A549 (cell line): Measurements from ENCODE around the gene CDH4. TPM values are rescaled to one million over a fixed set of nuclear protein-coding genes. Genes with fewer than 3 reads are reported as not detected.

ENCODE experiments used
- ATAC-seq, 2 experiments: fragments of 200-7000 bp in 1 of 2; fragments of >200 bp in 1 of 2; cut with Nextera tagmentation in 1 of 2; cut with Tn5 transposase in 1 of 2; 3 replicates each; pipeline versions ENCODE4 v1.8.0 to v1.9.1; 2018 to 2020; ENCODE audit warnings: mild to moderate bottlenecking in 1 of 2, moderate library complexity in 1 of 2
- CTCF ChIA-PET: fragments of 300-600 bp; sonication (Branson Sonifier 250); formaldehyde crosslinking; extraction: SDS; loops from one replicate; lab custom pipeline; 2021; ENCODE audit warnings: antibody characterized with exemption, inconsistent platforms; lab: Yijun Ruan, JAX
- POLR2A ChIA-PET: fragments of 350-600 bp; formaldehyde crosslinking; extraction: SDS; loops from one replicate; lab custom pipeline; 2021; ENCODE audit warnings: antibody characterized with exemption, inconsistent platforms; lab: Yijun Ruan, JAX
- DNase-seq, 2 experiments: peaks; one replicate each; pipeline versions ENCODE4 v3.0.0 to v3.0.0-alpha.2; 2011 to 2016; ENCODE audit warnings: low read depth in 1 of 2, low spot score in 1 of 2
- FAIRE-seq: peaks from 2 replicates; lab custom pipeline; 2011; peaks lifted over from hg19 to GRCh38; lab: Jason Lieb, UNC
- H3K27ac ChIP-seq, 2 experiments: fragments of >200 bp; sonication (Bioruptor Twin); formaldehyde crosslinking; 3 replicates each; pipeline ENCODE4 v1.5.1; 2016 to 2017
- H3K4me1 ChIP-seq: fragments of >200 bp; sonication (Bioruptor Twin); formaldehyde crosslinking; 3 replicates; pipeline ENCODE4 v1.6.1; 2016
- H3K4me2 ChIP-seq: fragments of >200 bp; sonication (Bioruptor Twin); formaldehyde crosslinking; 3 replicates; pipeline ENCODE4 v1.6.1; 2016
- H3K4me3 ChIP-seq: fragments of >200 bp; sonication (Bioruptor Twin); formaldehyde crosslinking; 3 replicates; pipeline ENCODE4 v1.5.1; 2016
- H3K9me3 ChIP-seq: fragments of >200 bp; sonication (Bioruptor Twin); formaldehyde crosslinking; 3 replicates; pipeline ENCODE4 v1.6.1; 2016
- ATOH8 ChIP-seq: fragments of 250-450 bp; sonication (Bioruptor Pico); IDR thresholded peaks from 2 replicates; pipeline ENCODE4 v1.5.0; 2020; ENCODE audit warnings: low read depth, mild to moderate bottlenecking, moderate library complexity
- BHLHE40 ChIP-seq: IDR thresholded peaks from 2 replicates; pipeline ENCODE4 v1.6.1; 2012; ENCODE audit warnings: low read depth, low read length, inconsistent platforms
- CBX8 ChIP-seq: fragments of 200-600 bp; sonication (generic); IDR thresholded peaks from 2 replicates; pipeline ENCODE4 v1.6.1; 2016
- CHD2 ChIP-seq: fragments of 150-350 bp; IDR thresholded peaks from 2 replicates; pipeline ENCODE4 v1.6.1; 2014; ENCODE audit warnings: low read length; ENCODE audit not compliant: partially characterized antibody
- CHD4 ChIP-seq: fragments of 200-600 bp; sonication (generic); IDR thresholded peaks from 2 replicates; pipeline ENCODE4 v1.6.1; 2016; ENCODE audit warnings: antibody characterized with exemption, mild to moderate bottlenecking, borderline replicate concordance
- FOSB ChIP-seq: fragments of 250-450 bp; sonication (Bioruptor Pico); IDR thresholded peaks from 2 replicates; pipeline ENCODE4 v1.5.0; 2020; ENCODE audit warnings: mild to moderate bottlenecking, moderate library complexity
- FOSL2 ChIP-seq, 2 experiments: fragments of 450-650 bp in 1 of 2; fragments of >200 bp in 1 of 2; sonication (Bioruptor Twin) in 1 of 2; formaldehyde crosslinking; IDR thresholded peaks; 2 replicates each; pipeline versions ENCODE4 v1.5.0 to v1.6.1; 2016 to 2020; ENCODE audit warnings: mild to moderate bottlenecking in 1 of 2, moderate library complexity in 1 of 2
- GATA3 ChIP-seq: IDR thresholded peaks from 2 replicates; pipeline ENCODE4 v1.6.1; 2012; ENCODE audit warnings: borderline replicate concordance
- HDAC2 ChIP-seq: fragments of 200-600 bp; sonication (generic); IDR thresholded peaks from 2 replicates; pipeline ENCODE4 v1.6.1; 2016
- HEYL ChIP-seq: fragments of 250-450 bp; sonication (Bioruptor Pico); IDR thresholded peaks from 2 replicates; pipeline ENCODE4 v1.8.0; 2021; ENCODE audit warnings: mild to moderate bottlenecking, moderate library complexity
- HOXB13 ChIP-seq: fragments of 250-450 bp; sonication (Bioruptor Pico); IDR thresholded peaks from 2 replicates; pipeline ENCODE4 v1.5.0; 2020; ENCODE audit warnings: low read depth, mild to moderate bottlenecking, moderate library complexity
- JUNB ChIP-seq: fragments of >200 bp; sonication (Bioruptor Twin); formaldehyde crosslinking; IDR thresholded peaks from 2 replicates; pipeline ENCODE4 v1.6.1; 2016
- KDM5A ChIP-seq: fragments of 200-600 bp; sonication (generic); IDR thresholded peaks from 2 replicates; pipeline ENCODE4 v1.6.1; 2016; ENCODE audit warnings: antibody characterized with exemption, mild to moderate bottlenecking
- MAZ ChIP-seq: fragments of 150-350 bp; IDR thresholded peaks from 2 replicates; pipeline ENCODE4 v1.6.1; 2014; ENCODE audit warnings: antibody characterized with exemption, low read depth, low read length, borderline replicate concordance
- POLR2A ChIP-seq: IDR thresholded peaks from 2 replicates; pipeline ENCODE4 v1.6.1; 2012; ENCODE audit warnings: mild to moderate bottlenecking, low read length
- POLR2AphosphoS2 ChIP-seq: conservative IDR thresholded peaks from 2 replicates; pipeline ENCODE4 v1.6.1; 2012; ENCODE audit warnings: low read length, improper control_type of control experiment, inconsistent platforms
- RCOR1 ChIP-seq: fragments of 150-350 bp; IDR thresholded peaks from 2 replicates; pipeline ENCODE4 v1.6.1; 2014; ENCODE audit warnings: antibody characterized with exemption, low read length, low read depth
- RFX5 ChIP-seq: fragments of 450-650 bp; IDR thresholded peaks from 2 replicates; pipeline ENCODE4 v1.7.1; 2014; ENCODE audit warnings: antibody characterized with exemption, mild to moderate bottlenecking, moderate library complexity
- SMC3 ChIP-seq: fragments of >200 bp; sonication (Bioruptor Twin); formaldehyde crosslinking; IDR thresholded peaks from 3 replicates; pipeline ENCODE4 v1.6.1; 2018; ENCODE audit warnings: inconsistent platforms
- ZC3H11A ChIP-seq: fragments of 450-650 bp; IDR thresholded peaks from 2 replicates; pipeline ENCODE4 v1.6.1; 2014; ENCODE audit warnings: antibody characterized with exemption, mild to moderate bottlenecking
- ZFP36 ChIP-seq: fragments of 450-650 bp; IDR thresholded peaks from 2 replicates; pipeline ENCODE4 v1.6.1; 2014; ENCODE audit warnings: borderline replicate concordance; ENCODE audit not compliant: partially characterized antibody
- ZNF302 ChIP-seq: fragments of 250-450 bp; sonication (Bioruptor Pico); IDR thresholded peaks from 2 replicates; pipeline ENCODE4 v1.9.0; 2021; ENCODE audit warnings: inconsistent platforms, mild to moderate bottlenecking, moderate library complexity
- ZSCAN20 ChIP-seq: fragments of 250-450 bp; sonication (Bioruptor Pico); IDR thresholded peaks from 2 replicates; pipeline ENCODE4 v1.8.0; 2022; ENCODE audit warnings: mild to moderate bottlenecking, moderate library complexity
- WGBS: methylation state at CpG from one replicate; pipeline ENCODE4 v1.1.6; 2017; ENCODE audit errors: missing lambda C conversion rate; 5-methylcytosine and 5-hydroxymethylcytosine counted together
- polyA plus RNA-seq, 4 experiments: library from polyadenylated mRNA; depleted of rRNA in 3 of 4; stranded (reverse); fragments of >200 nt; fragmentation: RNase III in 1 of 4; extraction: RNeasy Plus Mini Kit Qiagen cat#74134 plus additional on column Dnase treatment in 1 of 4; gene quantifications; 2 replicates in 3 of 4; 3 replicates in 1 of 4; pipeline ENCODE4 v1.2.3, GENCODE V29; 2011 to 2017
- TF ChIP-seq, protein P1 (sequence below): IDR thresholded peaks from 2 replicates; pipeline ENCODE4 v1.6.1; 2012
- TF ChIP-seq, protein P2 (sequence below): IDR thresholded peaks from 2 replicates; pipeline ENCODE4 v1.6.1; 2012; ENCODE audit warnings: low read depth, borderline replicate concordance
- TF ChIP-seq, protein P3 (sequence below): fragments of >200 bp; sonication (Bioruptor Twin); formaldehyde crosslinking; IDR thresholded peaks from 2 replicates; pipeline ENCODE4 v1.6.1; 2016
- TF ChIP-seq, protein P4 (sequence below): fragments of 200-600 bp; sonication (generic); IDR thresholded peaks from 2 replicates; pipeline ENCODE4 v1.6.1; 2016; ENCODE audit warnings: antibody characterized with exemption, mild to moderate bottlenecking, moderate library complexity

The CDH4 gene
- polyA plus RNA-seq, 2 of the 4 experiments (the other 2 are of a cell fraction), result 3.4 to 10.3 TPM

- no peaks in the 10 kb centered on the region for H3K4me1 ChIP-seq
- TF ChIP-seq POLR2AphosphoS2 (no peak), GATA3 (no peak), ZSCAN20 (CRISPR knock-in tag) (no peak)
- TF ChIP-seq, all 56 proteins: peak for 0
- no peak for FAIRE-seq
- ChIA-PET CTCF (no interaction called here), POLR2A (no interaction called here)
- Histone ChIP-seq H3K4me3 (no peak overlapping the region), H3K9me3 (no peaks in the 10 kb centered on the region), H3K27ac (no peak overlapping the region), H3K4me2 (no peak overlapping the region)
- no peak for DNase-seq
- 88% methylated on average over 13 of the region's 13 CpGs for WGBS
- ATAC-seq, result no peak
Observed at GRCh38 chr20:61661583-61661982, 409.5 kb downstream of the CDH4 start.

DNA sequence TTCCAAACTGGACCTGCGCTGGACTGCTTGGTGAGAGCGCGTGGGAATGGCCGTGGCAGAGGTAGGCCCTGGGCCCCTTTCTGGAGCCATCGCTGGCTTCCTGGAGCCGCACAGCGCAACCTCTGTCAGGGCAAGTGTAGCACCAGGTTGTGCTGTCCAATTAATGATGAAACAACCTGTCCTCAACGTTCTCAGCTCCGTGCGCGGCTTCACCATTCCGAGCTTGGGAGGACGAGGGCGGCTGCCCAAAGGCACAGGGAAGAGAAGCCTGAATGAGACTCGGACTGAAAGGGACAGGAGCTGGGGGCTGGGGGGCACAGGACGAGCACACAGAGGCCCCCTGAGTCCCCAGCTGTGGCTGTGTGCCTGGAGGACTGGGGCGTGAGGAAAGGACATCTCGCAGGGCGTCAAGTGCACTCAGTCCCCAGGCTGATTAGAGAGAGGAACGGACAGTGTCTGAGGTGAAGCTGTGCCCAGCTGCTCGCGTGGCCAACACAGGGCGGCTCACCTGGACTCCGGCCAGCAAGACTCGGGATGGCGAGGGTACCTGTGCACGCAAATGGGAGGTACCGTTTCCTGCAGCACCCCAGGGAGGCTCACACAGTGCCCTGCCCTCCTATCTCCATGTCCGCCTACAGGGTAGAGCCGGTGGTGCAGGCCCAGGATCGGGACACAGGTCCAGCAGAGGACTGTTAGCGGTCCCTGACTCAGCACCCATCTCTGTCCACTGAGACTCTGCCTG lies 410.3 kb downstream of the CDH4 start:
- Histone ChIP-seq H3K4me1 (no peaks in the 10 kb centered on the region), H3K4me2 (no peak overlapping the region), H3K9me3 (no peaks in the 10 kb centered on the region), H3K27ac (no peak overlapping the region), H3K4me3 (no peak overlapping the region)
- ATAC-seq (peak; percentile 52 to 88; a peak in 4 of 6 replicates), DNase-seq (peak in 1 of 2 experiments; percentile 29), FAIRE-seq (no peak)
- WGBS, result 77% methylated on average over 30 of the region's 32 CpGs
- no peak for TF ChIP-seq ZFP36
- no peak for TF ChIP-seq HDAC2
- TF ChIP-seq, protein P1, sequence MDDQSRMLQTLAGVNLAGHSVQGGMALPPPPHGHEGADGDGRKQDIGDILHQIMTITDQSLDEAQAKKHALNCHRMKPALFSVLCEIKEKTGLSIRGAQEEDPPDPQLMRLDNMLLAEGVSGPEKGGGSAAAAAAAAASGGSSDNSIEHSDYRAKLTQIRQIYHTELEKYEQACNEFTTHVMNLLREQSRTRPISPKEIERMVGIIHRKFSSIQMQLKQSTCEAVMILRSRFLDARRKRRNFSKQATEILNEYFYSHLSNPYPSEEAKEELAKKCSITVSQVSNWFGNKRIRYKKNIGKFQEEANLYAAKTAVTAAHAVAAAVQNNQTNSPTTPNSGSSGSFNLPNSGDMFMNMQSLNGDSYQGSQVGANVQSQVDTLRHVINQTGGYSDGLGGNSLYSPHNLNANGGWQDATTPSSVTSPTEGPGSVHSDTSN, result no peak
- TF ChIP-seq ZNF302 (CRISPR knock-in tag), result no peak
- TF ChIP-seq FOSL2 (IDR thresholded peaks at IDR 0.05), result no peak
- no peak for TF ChIP-seq FOSL2 (CRISPR knock-in tag; IDR thresholded peaks at IDR 0.05)
- no peak for TF ChIP-seq BHLHE40
- TF ChIP-seq, protein P2, sequence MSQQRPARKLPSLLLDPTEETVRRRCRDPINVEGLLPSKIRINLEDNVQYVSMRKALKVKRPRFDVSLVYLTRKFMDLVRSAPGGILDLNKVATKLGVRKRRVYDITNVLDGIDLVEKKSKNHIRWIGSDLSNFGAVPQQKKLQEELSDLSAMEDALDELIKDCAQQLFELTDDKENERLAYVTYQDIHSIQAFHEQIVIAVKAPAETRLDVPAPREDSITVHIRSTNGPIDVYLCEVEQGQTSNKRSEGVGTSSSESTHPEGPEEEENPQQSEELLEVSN, result no peak
- no peak for TF ChIP-seq SMC3
- no peak for TF ChIP-seq CHD4
- no peak for TF ChIP-seq RFX5
- TF ChIP-seq ZC3H11A, result no peak
- no peak for TF ChIP-seq MAZ
- CTCF ChIA-PET, result interaction anchor here (0.8 kb wide), 1 partner anchor 18 kb away, joined by 3 read pairs; no protein-coding TSS in a partner anchor
- POLR2A ChIA-PET, result no interaction called here

GRCh38 chr20:61662968-61663331 lies 410.9 kb downstream of the CDH4 start:
- CTCF ChIA-PET, result interaction anchor here (0.8 kb wide), 1 partner anchor 17 kb away, joined by 3 read pairs; no protein-coding TSS in a partner anchor
- Histone ChIP-seq H3K27ac (no peak overlapping the region), H3K4me1 (no peaks in the 10 kb centered on the region), H3K9me3 (no peaks in the 10 kb centered on the region), H3K4me2 (no peak overlapping the region)
- no peak for DNase-seq
- 88% methylated on average over 12 of the region's 13 CpGs for WGBS
- TF ChIP-seq KDM5A (no peak), JUNB (no peak), FOSB (CRISPR knock-in tag) (no peak), HOXB13 (CRISPR knock-in tag) (no peak), CHD2 (no peak), CBX8 (no peak), CHD4 (no peak), RCOR1 (no peak), ATOH8 (CRISPR knock-in tag) (no peak), ZC3H11A (no peak), POLR2A (no peak), HEYL (no peak)
- TF ChIP-seq, protein P3, sequence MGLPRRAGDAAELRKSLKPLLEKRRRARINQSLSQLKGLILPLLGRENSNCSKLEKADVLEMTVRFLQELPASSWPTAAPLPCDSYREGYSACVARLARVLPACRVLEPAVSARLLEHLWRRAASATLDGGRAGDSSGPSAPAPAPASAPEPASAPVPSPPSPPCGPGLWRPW, result no peak
- TF ChIP-seq, protein P4, sequence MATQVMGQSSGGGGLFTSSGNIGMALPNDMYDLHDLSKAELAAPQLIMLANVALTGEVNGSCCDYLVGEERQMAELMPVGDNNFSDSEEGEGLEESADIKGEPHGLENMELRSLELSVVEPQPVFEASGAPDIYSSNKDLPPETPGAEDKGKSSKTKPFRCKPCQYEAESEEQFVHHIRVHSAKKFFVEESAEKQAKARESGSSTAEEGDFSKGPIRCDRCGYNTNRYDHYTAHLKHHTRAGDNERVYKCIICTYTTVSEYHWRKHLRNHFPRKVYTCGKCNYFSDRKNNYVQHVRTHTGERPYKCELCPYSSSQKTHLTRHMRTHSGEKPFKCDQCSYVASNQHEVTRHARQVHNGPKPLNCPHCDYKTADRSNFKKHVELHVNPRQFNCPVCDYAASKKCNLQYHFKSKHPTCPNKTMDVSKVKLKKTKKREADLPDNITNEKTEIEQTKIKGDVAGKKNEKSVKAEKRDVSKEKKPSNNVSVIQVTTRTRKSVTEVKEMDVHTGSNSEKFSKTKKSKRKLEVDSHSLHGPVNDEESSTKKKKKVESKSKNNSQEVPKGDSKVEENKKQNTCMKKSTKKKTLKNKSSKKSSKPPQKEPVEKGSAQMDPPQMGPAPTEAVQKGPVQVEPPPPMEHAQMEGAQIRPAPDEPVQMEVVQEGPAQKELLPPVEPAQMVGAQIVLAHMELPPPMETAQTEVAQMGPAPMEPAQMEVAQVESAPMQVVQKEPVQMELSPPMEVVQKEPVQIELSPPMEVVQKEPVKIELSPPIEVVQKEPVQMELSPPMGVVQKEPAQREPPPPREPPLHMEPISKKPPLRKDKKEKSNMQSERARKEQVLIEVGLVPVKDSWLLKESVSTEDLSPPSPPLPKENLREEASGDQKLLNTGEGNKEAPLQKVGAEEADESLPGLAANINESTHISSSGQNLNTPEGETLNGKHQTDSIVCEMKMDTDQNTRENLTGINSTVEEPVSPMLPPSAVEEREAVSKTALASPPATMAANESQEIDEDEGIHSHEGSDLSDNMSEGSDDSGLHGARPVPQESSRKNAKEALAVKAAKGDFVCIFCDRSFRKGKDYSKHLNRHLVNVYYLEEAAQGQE, result no peak
- TF ChIP-seq, all 56 proteins: peak for 0
- ATAC-seq (no peak), FAIRE-seq (no peak)
- H3K4me3 ChIP-seq, result no peak overlapping the region
- POLR2A ChIA-PET, result no interaction called here
